SK-N-MC (cell line): ENCODE data around the gene CEP162.

Experiments
- EZH2 ChIP-seq: fragments of 200-600 bp; sonication (generic); IDR thresholded peaks from one replicate; pipeline ENCODE4 v1.6.1; 2017; ENCODE audit warnings: antibody characterized with exemption
- FOXP2 ChIP-seq: optimal IDR thresholded peaks from 2 replicates; pipeline ENCODE3; 2011; ENCODE audit warnings: mild to moderate bottlenecking, moderate library complexity; ENCODE audit not compliant: insufficient read depth; ENCODE audit errors: extremely low read length, control extremely low read depth
- POLR2AphosphoS5 ChIP-seq: IDR thresholded peaks from 2 replicates; pipeline ENCODE4 v1.6.1; 2012; ENCODE audit warnings: mild to moderate bottlenecking, low read depth, low read length, borderline replicate concordance

GRCh38 chr6:84089081-84089480 is 138.4 kb downstream of the CEP162 start:
- TF ChIP-seq FOXP2: no peak
- TF ChIP-seq POLR2AphosphoS5: no peak
- no peak for TF ChIP-seq EZH2
